Activated CD4-positive, alpha-beta memory T cell treated with anti-CD3 and anti-CD28 coated beads for 36 hours (primary cell): Measurements from ENCODE around the gene CSE1L. TPM values are rescaled to one million over a fixed set of nuclear protein-coding genes. Genes with fewer than 3 reads are reported as not detected.
"Not testable (repeated sequence)": the region's sequence is repeated elsewhere in the genome, so short reads cannot be mapped to it uniquely, and the experiment has no call there.

Experiments
- CTCF ChIA-PET: fragments of 350-600 bp; sonication (Branson Sonifier 250); formaldehyde crosslinking; loops from one replicate; lab custom pipeline; 2021; ENCODE audit warnings: antibody characterized with exemption, inconsistent platforms; lab: Charles Lee
- POLR2A ChIA-PET: fragments of 350-600 bp; sonication (Branson Sonifier 250); formaldehyde crosslinking; loops from one replicate; lab custom pipeline; 2021; ENCODE audit warnings: antibody characterized with exemption; lab: Charles Lee
- DNase-seq: peaks from one replicate; pipeline ENCODE4 v3.0.0-alpha.2; 2020
- H3K27ac Mint-ChIP-seq: one replicate; pipeline ENCODE4 v1.8.0; 2021; ENCODE audit warnings: mixed read lengths
- H3K27me3 Mint-ChIP-seq: one replicate; pipeline ENCODE4 v1.8.0; 2021; ENCODE audit warnings: mixed read lengths
- H3K36me3 Mint-ChIP-seq: one replicate; pipeline ENCODE4 v1.8.0; 2021; ENCODE audit warnings: mixed read lengths
- H3K4me1 Mint-ChIP-seq: one replicate; pipeline ENCODE4 v1.8.0; 2021; ENCODE audit warnings: low read depth, mixed read lengths
- H3K4me3 Mint-ChIP-seq: one replicate; pipeline ENCODE4 v1.8.0; 2021; ENCODE audit warnings: mild to moderate bottlenecking, mixed read lengths
- H3K9me3 Mint-ChIP-seq: one replicate; pipeline ENCODE4 v1.8.0; 2021; ENCODE audit warnings: mixed read lengths
- intact Hi-C: fragments of 100-400 bp; cut with micrococcal nuclease; formaldehyde crosslinking; loops from one replicate; pipeline ENCODE4 v1.15.1; 2023
- total RNA-seq, 2 experiments: library from RNA; stranded (reverse); gene quantifications; one replicate each; pipeline ENCODE4 v1.2.3, GENCODE V29; 2021

Gene CSE1L
- total RNA-seq, 2 experiments from 2014 or later, result 107 to 109 TPM

DNA sequence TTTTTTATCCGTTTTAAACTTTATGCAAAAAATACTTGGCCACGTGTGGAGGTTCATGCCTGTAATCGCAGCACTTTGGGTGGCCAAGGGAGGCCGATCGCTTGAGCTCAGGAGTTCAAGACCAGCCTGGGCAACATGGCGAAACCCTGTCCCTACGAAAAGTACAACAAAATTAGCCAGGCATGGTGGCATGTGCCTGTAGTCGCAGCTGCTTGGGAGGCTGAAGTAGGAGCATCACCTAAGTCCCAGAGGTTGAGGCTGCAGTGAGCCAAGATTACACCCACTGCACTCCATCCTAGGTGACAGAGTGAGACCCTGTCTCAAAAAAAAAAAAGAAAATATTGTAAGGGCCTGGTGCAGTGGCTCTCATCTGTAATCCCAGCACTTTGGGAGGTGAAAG, 45.0 kb downstream of the CSE1L start:
- H3K9me3 Mint-ChIP-seq, result no peaks in the 10 kb centered on the region
- intact Hi-C loops, result no loop called here
- DNase-seq, result no peak
- H3K4me1 Mint-ChIP-seq, result no peaks in the 10 kb centered on the region
- POLR2A ChIA-PET, result no interaction called here
- no peak overlapping the region for H3K4me3 Mint-ChIP-seq
- H3K27ac Mint-ChIP-seq, result no peak overlapping the region
- no peaks in the 10 kb centered on the region for H3K27me3 Mint-ChIP-seq
- H3K36me3 Mint-ChIP-seq, result peaks cover 47% of the 10 kb centered on the region
- CTCF ChIA-PET, result interaction anchor here (0.6 kb wide), 1 partner anchor 58 kb away, joined by 3 read pairs; no protein-coding TSS in a partner anchor

- no peaks in the 10 kb centered on the region for H3K9me3 Mint-ChIP-seq
- intact Hi-C loops, result no loop called here
- ChIA-PET POLR2A (no interaction called here), CTCF (no interaction called here)
- H3K36me3 Mint-ChIP-seq, result peaks cover 47% of the 10 kb centered on the region
- DNase-seq, result no peak
- H3K4me3 Mint-ChIP-seq, result no peak overlapping the region
- H3K27me3 Mint-ChIP-seq, result no peaks in the 10 kb centered on the region
- H3K27ac Mint-ChIP-seq, result no peak overlapping the region
- no peaks in the 10 kb centered on the region for H3K4me1 Mint-ChIP-seq
Observed at GRCh38 chr20:49091762-49092161, 45.6 kb downstream of the CSE1L start.

GRCh38 chr20:49096203-49096730, 50.2 kb downstream of the CSE1L start:
- intact Hi-C loops, result no loop called here
- no peak for DNase-seq
- Mint-ChIP-seq H3K36me3 (peaks cover 51% of the 10 kb centered on the region), H3K4me3 (no peak overlapping the region), H3K27me3 (no peaks in the 10 kb centered on the region), H3K4me1 (peaks cover 10% of the 10 kb centered on the region), H3K9me3 (no peaks in the 10 kb centered on the region), H3K27ac (no peak overlapping the region)
- ChIA-PET CTCF (interaction anchor here (0.6 kb wide), 1 partner anchor 42 kb away, joined by 3 read pairs; no protein-coding TSS in a partner anchor), POLR2A (no interaction called here)

DNA sequence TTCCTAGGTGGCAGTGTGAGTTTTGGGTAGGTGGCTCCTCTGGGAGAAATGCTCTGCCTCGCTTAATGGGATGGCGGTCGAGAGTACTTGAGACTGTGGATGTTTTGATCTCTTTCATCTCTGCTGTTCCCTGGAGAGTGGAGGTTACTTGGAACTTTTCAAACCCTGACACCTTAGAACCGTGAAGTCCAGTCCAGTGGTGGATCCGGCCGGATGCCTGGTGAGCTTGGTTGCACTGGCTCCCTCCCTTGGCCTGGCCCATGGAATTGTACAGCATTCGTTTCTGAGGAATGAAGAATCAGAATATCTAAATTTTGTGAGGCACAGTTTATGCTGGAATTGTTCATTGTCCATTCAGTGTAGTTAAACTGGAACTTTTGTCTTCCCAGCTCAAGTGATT, 51.0 kb downstream of the CSE1L start:
- intact Hi-C loops, result no loop called here
- CTCF ChIA-PET, result no interaction called here
- H3K27ac Mint-ChIP-seq, result no peak overlapping the region
- H3K4me1 Mint-ChIP-seq, result peaks cover 10% of the 10 kb centered on the region
- H3K27me3 Mint-ChIP-seq, result no peaks in the 10 kb centered on the region
- peaks cover 51% of the 10 kb centered on the region for H3K36me3 Mint-ChIP-seq
- H3K4me3 Mint-ChIP-seq, result no peak overlapping the region
- DNase-seq, result no peak
- POLR2A ChIA-PET, result no interaction called here
- no peaks in the 10 kb centered on the region for H3K9me3 Mint-ChIP-seq

DNA sequence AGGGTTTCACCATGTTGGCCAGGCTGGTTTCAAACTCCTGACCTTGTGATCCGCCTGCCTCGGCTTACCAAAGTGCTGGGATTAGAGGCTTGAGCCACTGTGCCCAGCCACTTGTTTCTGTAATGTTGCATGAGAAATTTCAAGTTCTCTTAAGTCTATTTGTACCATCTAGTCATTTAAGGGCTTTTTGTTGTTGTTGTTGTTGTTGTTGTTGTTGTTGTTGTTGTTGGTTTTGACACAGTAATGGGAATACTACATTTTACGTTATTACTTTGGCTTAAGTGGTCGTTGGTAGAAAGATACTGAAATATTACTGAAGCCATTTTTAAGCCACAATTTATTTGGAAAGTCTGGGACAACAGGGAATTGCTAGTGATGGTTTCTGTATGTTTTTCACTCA, 52.0 kb downstream of the CSE1L start:
- ChIA-PET CTCF (no interaction called here), POLR2A (interaction anchor here (1.5 kb wide), 1 partner anchor 11 kb away, joined by 3 read pairs; no protein-coding TSS in a partner anchor)
- no peak overlapping the region for H3K4me3 Mint-ChIP-seq
- peaks cover 10% of the 10 kb centered on the region for H3K4me1 Mint-ChIP-seq
- no peaks in the 10 kb centered on the region for H3K27me3 Mint-ChIP-seq
- DNase-seq, result no peak
- H3K27ac Mint-ChIP-seq, result no peak overlapping the region
- H3K36me3 Mint-ChIP-seq, result peaks cover 58% of the 10 kb centered on the region
- no peaks in the 10 kb centered on the region for H3K9me3 Mint-ChIP-seq
- intact Hi-C loops, result no loop called here

- no peak overlapping the region for H3K27ac Mint-ChIP-seq
- no peak for DNase-seq
- no peaks in the 10 kb centered on the region for H3K27me3 Mint-ChIP-seq
- H3K4me3 Mint-ChIP-seq, result no peak overlapping the region
- H3K9me3 Mint-ChIP-seq, result no peaks in the 10 kb centered on the region
- intact Hi-C loops, result no loop called here
- H3K4me1 Mint-ChIP-seq, result peaks cover 10% of the 10 kb centered on the region
- POLR2A ChIA-PET, result interaction anchor here (1.5 kb wide), 1 partner anchor 11 kb away, joined by 3 read pairs; no protein-coding TSS in a partner anchor
- H3K36me3 Mint-ChIP-seq, result peaks cover 60% of the 10 kb centered on the region
- CTCF ChIA-PET, result no interaction called here
Observed at GRCh38 chr20:49099011-49099410, 52.9 kb downstream of the CSE1L start.

DNA sequence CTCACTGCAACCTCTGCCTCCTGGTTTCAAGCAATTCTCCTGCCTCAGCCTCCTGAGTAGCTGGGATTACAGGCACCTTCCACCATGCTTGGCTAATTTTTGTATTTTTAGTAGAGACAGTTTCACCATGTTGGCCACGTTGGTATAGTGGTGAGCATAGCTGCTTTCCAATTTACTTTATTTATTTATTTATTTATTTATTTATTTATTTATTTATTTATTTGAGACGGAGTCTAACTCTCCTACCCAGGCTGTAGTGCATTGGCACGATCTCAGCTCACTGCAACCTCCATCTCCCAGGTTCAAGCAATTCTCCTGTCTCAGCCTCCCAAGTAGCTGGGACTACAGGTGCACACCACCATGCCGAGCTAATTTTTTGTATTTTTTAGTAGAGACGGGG, 54.2 kb downstream of the CSE1L start:
- H3K9me3 Mint-ChIP-seq, H3K27me3 Mint-ChIP-seq, POLR2A ChIA-PET, H3K4me3 Mint-ChIP-seq, DNase-seq, intact Hi-C loops: not testable (repeated sequence)
- Mint-ChIP-seq H3K27ac (peak overlapping the region; percentile 47), H3K36me3 (peaks cover 50% of the 10 kb centered on the region), H3K4me1 (peaks cover 10% of the 10 kb centered on the region)
- CTCF ChIA-PET, result interaction anchor here (1.1 kb wide), 1 partner anchor 508 kb away, joined by 3 read pairs; no protein-coding TSS in a partner anchor

GRCh38 chr20:49100972-49101371, 54.9 kb downstream of the CSE1L start:
- POLR2A ChIA-PET, result interaction anchor here (0.6 kb wide), 1 partner anchor 9 kb away, joined by 3 read pairs; no protein-coding TSS in a partner anchor
- Mint-ChIP-seq H3K36me3 (peaks cover 50% of the 10 kb centered on the region), H3K4me3 (no peak overlapping the region)

GRCh38 chr20:49103019-49103418, 56.9 kb downstream of the CSE1L start:
- ChIA-PET CTCF (interaction anchor here (3.1 kb wide), 1 partner anchor 114 kb away, joined by 10 read pairs; no protein-coding TSS in a partner anchor), POLR2A (interaction anchor here (1.5 kb wide), 1 partner anchor 57 kb away, joined by 3 read pairs; the partner anchor contains the start of gene CSE1L)
- DNase-seq, result no peak
- intact Hi-C loops, result no loop called here
- Mint-ChIP-seq H3K9me3 (no peaks in the 10 kb centered on the region), H3K27ac (no peak overlapping the region), H3K4me1 (peaks cover 10% of the 10 kb centered on the region), H3K27me3 (no peaks in the 10 kb centered on the region), H3K4me3 (no peak overlapping the region), H3K36me3 (peaks cover 38% of the 10 kb centered on the region)

More at GRCh38 chr20:49100972-49101371, 54.9 kb downstream of the CSE1L start:
- intact Hi-C loops, result no loop called here
- H3K9me3 Mint-ChIP-seq, result no peaks in the 10 kb centered on the region
- peaks cover 10% of the 10 kb centered on the region for H3K4me1 Mint-ChIP-seq
- CTCF ChIA-PET, result interaction anchor here (0.9 to 1.1 kb wide), 2 partner anchors 116 to 508 kb away, joined by 3 read pairs; no protein-coding TSS in a partner anchor
- H3K27me3 Mint-ChIP-seq, result no peaks in the 10 kb centered on the region
- H3K27ac Mint-ChIP-seq, result peak overlapping the region; percentile 42
- no peak for DNase-seq

DNA sequence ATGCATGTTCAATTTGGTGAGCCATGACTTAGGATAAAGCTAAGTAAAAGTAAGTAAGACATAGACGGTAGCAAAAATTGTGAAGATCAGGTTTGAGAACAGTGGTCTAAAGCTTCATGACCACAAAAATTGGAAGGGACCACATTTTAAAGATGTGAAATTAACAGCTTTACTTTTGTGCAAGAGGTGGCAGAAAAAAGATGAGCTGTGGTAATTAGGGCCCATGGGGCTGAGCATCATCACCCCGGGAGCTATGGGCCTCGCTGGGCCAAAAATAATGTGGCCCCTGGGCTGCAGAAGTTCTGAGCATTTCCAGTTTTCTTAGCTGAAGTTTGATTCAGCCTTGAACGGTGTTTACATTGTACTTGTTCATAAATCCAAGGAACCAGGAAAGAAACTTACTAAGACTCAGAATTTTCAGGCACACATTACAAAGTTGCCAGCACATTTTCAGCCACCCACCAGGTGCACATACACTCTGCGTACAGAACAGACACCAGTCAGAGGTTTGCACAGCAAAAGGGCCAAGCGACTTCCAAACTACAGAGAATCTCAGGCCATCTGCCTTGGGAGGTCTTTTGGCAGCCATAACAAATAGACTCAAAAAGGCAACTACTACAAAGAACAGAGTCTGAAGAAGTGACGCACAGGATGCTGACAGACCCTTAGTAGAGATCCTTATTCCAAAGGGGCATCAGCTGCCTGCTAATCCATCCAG, 57.7 kb downstream of the CSE1L start:
- ChIA-PET CTCF (interaction anchor here (3.1 kb wide), 1 partner anchor 114 kb away, joined by 10 read pairs; no protein-coding TSS in a partner anchor), POLR2A (interaction anchor here (1.5 kb wide), 1 partner anchor 57 kb away, joined by 3 read pairs; the partner anchor contains the start of gene CSE1L)
- H3K9me3 Mint-ChIP-seq, result no peaks in the 10 kb centered on the region
- no peak for DNase-seq
- H3K36me3 Mint-ChIP-seq, result peaks cover 30% of the 10 kb centered on the region
- no peak overlapping the region for H3K27ac Mint-ChIP-seq
- H3K27me3 Mint-ChIP-seq, result no peaks in the 10 kb centered on the region
- no peak overlapping the region for H3K4me3 Mint-ChIP-seq
- peaks cover 10% of the 10 kb centered on the region for H3K4me1 Mint-ChIP-seq
- intact Hi-C loops, result no loop called here

DNA sequence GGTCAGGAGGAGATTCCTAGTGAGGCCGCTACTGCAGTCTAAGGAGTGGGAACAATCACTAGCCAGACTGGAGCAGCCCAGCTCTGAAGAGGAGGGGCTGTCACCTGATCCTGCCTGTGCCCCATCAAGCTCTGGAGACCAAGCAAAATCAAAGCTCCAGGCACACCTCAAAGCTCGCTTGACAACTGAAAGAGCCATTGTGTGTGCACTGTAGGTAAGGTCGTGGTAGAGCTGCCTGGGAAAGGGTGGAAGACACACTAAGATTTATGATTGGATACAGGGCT, 58.2 kb downstream of the CSE1L start:
- DNase-seq, result no peak
- intact Hi-C loops, result no loop called here
- H3K36me3 Mint-ChIP-seq, result peaks cover 28% of the 10 kb centered on the region
- no peak overlapping the region for H3K4me3 Mint-ChIP-seq
- CTCF ChIA-PET, result interaction anchor here (3.1 kb wide), 1 partner anchor 113 kb away, joined by 10 read pairs; no protein-coding TSS in a partner anchor
- peaks cover 9% of the 10 kb centered on the region for H3K4me1 Mint-ChIP-seq
- no peaks in the 10 kb centered on the region for H3K27me3 Mint-ChIP-seq
- H3K27ac Mint-ChIP-seq, result no peak overlapping the region
- H3K9me3 Mint-ChIP-seq, result no peaks in the 10 kb centered on the region
- POLR2A ChIA-PET, result no interaction called here

- peaks cover 29% of the 10 kb centered on the region for H3K36me3 Mint-ChIP-seq
- H3K27me3 Mint-ChIP-seq, POLR2A ChIA-PET: not testable (repeated sequence)
Observed at GRCh38 chr20:49104979-49105547, 59.0 kb downstream of the CSE1L start.

More at GRCh38 chr20:49104979-49105547, 59.0 kb downstream of the CSE1L start:
- CTCF ChIA-PET, result interaction anchor here (3.1 kb wide), 1 partner anchor 112 kb away, joined by 10 read pairs; no protein-coding TSS in a partner anchor
- H3K4me3 Mint-ChIP-seq, H3K4me1 Mint-ChIP-seq, DNase-seq, H3K9me3 Mint-ChIP-seq, intact Hi-C loops, H3K27ac Mint-ChIP-seq: not testable (repeated sequence)
